ENCODE data around the gene TASOR2. TPM values are rescaled to one million over a fixed set of nuclear protein-coding genes. Genes with fewer than 3 reads are reported as not detected.

TASOR2 gene
- total RNA-seq, 2 donors from 2014 or later: 43.1 to 53.2 TPM

GRCh38 chr10:5720182-5720581 is 35.5 kb downstream of the TASOR2 start:
- no peak for DNase-seq
- no peak for ATAC-seq
- intact Hi-C loops (cut with DNase I, micrococcal nuclease): no loop called here

GRCh38 chr10:5723692-5724091 is 39.1 kb downstream of the TASOR2 start:
- no peak for DNase-seq
- no peak for ATAC-seq
- intact Hi-C loops (cut with DNase I, micrococcal nuclease): no loop called here

DNA sequence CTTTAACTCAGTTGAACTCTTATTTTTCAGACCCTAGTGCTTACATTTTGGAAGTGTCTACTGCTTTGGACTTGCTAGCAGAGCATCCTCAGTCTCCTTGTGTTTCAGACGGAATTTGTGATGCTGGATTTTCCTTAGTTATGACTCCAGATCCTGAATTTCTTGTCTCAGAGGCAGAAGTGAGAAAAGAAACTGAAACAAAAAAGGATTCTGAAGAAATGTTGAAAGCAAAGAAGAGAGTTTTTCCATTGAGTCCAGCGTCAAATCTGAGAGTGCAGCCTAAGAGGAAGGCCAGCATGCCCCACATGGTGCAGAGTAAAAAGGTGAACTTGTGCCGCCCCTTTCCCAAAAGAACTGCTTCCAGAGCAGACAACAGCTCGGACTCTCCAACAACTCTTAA is 46.1 kb downstream of the TASOR2 start:
- ATAC-seq (no peak), DNase-seq (no peak)
- intact Hi-C loops (cut with DNase I, micrococcal nuclease): no loop called here

DNA sequence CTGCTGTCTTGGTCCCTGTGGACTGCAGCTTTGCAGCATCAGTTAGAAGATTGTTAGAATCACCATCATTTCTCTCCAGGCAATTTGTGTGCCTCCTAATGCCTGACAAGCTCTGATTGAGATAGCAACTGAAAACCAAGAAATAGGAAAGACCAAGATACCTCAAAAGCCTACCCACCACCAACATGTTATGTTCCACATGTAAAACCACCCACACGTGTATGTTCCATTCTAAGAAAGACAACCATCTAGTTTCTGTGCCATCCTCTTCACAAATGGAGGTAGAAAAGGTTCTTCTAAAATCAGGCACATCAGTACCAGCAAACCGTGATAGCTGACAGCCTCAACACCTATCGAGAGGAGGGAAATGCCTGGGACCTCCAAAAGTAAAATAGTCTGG is 46.9 kb downstream of the TASOR2 start:
- no peak for DNase-seq
- intact Hi-C loops (cut with DNase I, micrococcal nuclease): no loop called here
- no peak for ATAC-seq

- DNase-seq: no peak
- intact Hi-C loops (cut with DNase I, micrococcal nuclease): no loop called here
Measured at GRCh38 chr10:5732141-5732540, 47.5 kb downstream of the TASOR2 start.

More at GRCh38 chr10:5732141-5732540, 47.5 kb downstream of the TASOR2 start:
- no peak for ATAC-seq

Other genes starting within 250 kb of the TASOR2 start
- not detected for gene CALML5, start 185.3 kb upstream of the TASOR2 start, total RNA-seq
- under 1 TPM; 0.08 to 0.09 TPM for gene CALML3, start 159.9 kb upstream of the TASOR2 start, total RNA-seq
- gene ASB13, start 18.2 kb upstream of the TASOR2 start, total RNA-seq: 10 to 100 TPM; 50.7 to 56.3 TPM
- 100 to 1,000 TPM; 211 to 218 TPM for gene GDI2, start 128.6 kb downstream of the TASOR2 start, total RNA-seq
- 1 to 10 TPM; 6.7 to 7.1 TPM for gene ANKRD16, start 205.1 kb downstream of the TASOR2 start, total RNA-seq
- gene FBH1, start 205.4 kb downstream of the TASOR2 start, total RNA-seq: 10 to 100 TPM; 75.3 to 89.7 TPM